Measurements from ENCODE around the gene HOXA7.

Gene HOXA7

GRCh38 chr7:27182285-27182841 is 25.9 kb upstream of the HOXA7 start:
- DNase-seq, result no peak

GRCh38 chr7:27181795-27182275 is 25.4 kb upstream of the HOXA7 start:
- DNase-seq, result no peak

- no peak for DNase-seq
These were observed 24.3 kb upstream of the HOXA7 start for GRCh38 chr7:27180431-27181420.

GRCh38 chr7:27179503-27180430 is 23.3 kb upstream of the HOXA7 start:
- peak in 4 of 5 donors; percentile 37 to 54 (median 49) for DNase-seq

- DNase-seq, result no peak
These were observed 22.6 kb upstream of the HOXA7 start for GRCh38 chr7:27179030-27179429.

GRCh38 chr7:27178366-27178765 is 21.9 kb upstream of the HOXA7 start:
- no peak for DNase-seq

- no peak for DNase-seq
These were observed 21.4 kb upstream of the HOXA7 start for GRCh38 chr7:27177795-27178320.

GRCh38 chr7:27176962-27177794 is 20.7 kb upstream of the HOXA7 start:
- no peak for DNase-seq

GRCh38 chr7:27176524-27176845 is 20.0 kb upstream of the HOXA7 start:
- no peak for DNase-seq

GRCh38 chr7:27175626-27176523 is 19.4 kb upstream of the HOXA7 start:
- no peak for DNase-seq

GRCh38 chr7:27174874-27175625 is 18.6 kb upstream of the HOXA7 start:
- no peak for DNase-seq

GRCh38 chr7:27173956-27174873 is 17.7 kb upstream of the HOXA7 start, which contains the start of gene HOXA10:
TSS of gene HOXA10 (minus strand) at chr7:27174320. CDS start at chr7:27174306, 14 bp downstream.
- no peak for DNase-seq

GRCh38 chr7:27173511-27173955 is 17.1 kb upstream of the HOXA7 start:
- no peak for DNase-seq

- DNase-seq, result no peak
These were observed 16.5 kb upstream of the HOXA7 start for GRCh38 chr7:27172823-27173510.

- no peak for DNase-seq
These were observed 15.9 kb upstream of the HOXA7 start for GRCh38 chr7:27172315-27172774.

- no peak for DNase-seq
These were observed 15.3 kb upstream of the HOXA7 start for GRCh38 chr7:27171637-27172314.

GRCh38 chr7:27171325-27171636 is 14.8 kb upstream of the HOXA7 start:
- DNase-seq, result no peak

All from T-helper 1 cell (primary cell).